GM12878 (cell line): Measurements from ENCODE around the gene OPA1. TPM values are rescaled to one million over a fixed set of nuclear protein-coding genes. Genes with fewer than 3 reads are reported as not detected.

ENCODE experiments used
- ATAC-seq: fragments of 200-7000 bp; cut with Tn5 transposase; 3 replicates; pipeline ENCODE4 v1.9.1; 2020; ENCODE audit warnings: mild to moderate bottlenecking, moderate library complexity
- BruUV-seq: library from RNA; stranded (reverse); fragments of 400-500 nt; replicated peaks from 2 replicates; lab custom pipeline; 2021; lab: Mats Ljungman, UMichigan
- CTCF ChIA-PET: fragments of 300-600 bp; sonication (Branson Sonifier 250); formaldehyde crosslinking; extraction: SDS; loops from one replicate; lab custom pipeline; 2021; ENCODE audit warnings: inconsistent platforms; lab: Yijun Ruan, JAX
- POLR2A ChIA-PET: fragments of 350-600 bp; formaldehyde crosslinking; extraction: SDS; loops from one replicate; lab custom pipeline; 2021; ENCODE audit warnings: inconsistent platforms; lab: Charles Lee
- RAD21 ChIA-PET: fragments of 300-600 bp; sonication (Branson Sonifier 250); formaldehyde crosslinking; loops from one replicate; lab custom pipeline; 2023; ENCODE audit warnings: antibody characterized with exemption; ENCODE audit not compliant: unreplicated experiment; lab: Charles Lee
- SMC1A ChIA-PET: fragments of 300-600 bp; sonication (Branson Sonifier 250); formaldehyde crosslinking; loops from one replicate; lab custom pipeline; 2023; ENCODE audit not compliant: unreplicated experiment, uncharacterized antibody; lab: Charles Lee
- DNase-seq: peaks from one replicate; pipeline ENCODE4 v3.0.0-alpha.2; 2011; ENCODE audit warnings: low read depth, low spot score
- FAIRE-seq: peaks from 3 replicates; lab custom pipeline; 2011; peaks lifted over from hg19 to GRCh38; lab: Jason Lieb, UNC
- H2AFZ ChIP-seq: 2 replicates; pipeline ENCODE4 v1.6.0; 2011; ENCODE audit warnings: low read depth, low read length, control low read depth; ENCODE audit not compliant: control insufficient read depth
- H3K27ac ChIP-seq: 2 replicates; pipeline ENCODE4 v1.5.1; 2011; ENCODE audit warnings: control low read depth; ENCODE audit not compliant: control insufficient read depth, insufficient read depth
- H3K27me3 ChIP-seq, 2 experiments: replicated peaks in 1 of 2; 2 replicates each; pipeline versions ENCODE4 v1.6.0 to v1.6.1; 2011; ENCODE audit warnings: low read length in 1 of 2; ENCODE audit not compliant: control insufficient read depth in 2 of 2, insufficient read depth in 2 of 2
- H3K36me3 ChIP-seq, 2 experiments: 2 replicates each; pipeline ENCODE4 v1.5.1; 2011; ENCODE audit warnings: low read length in 1 of 2; ENCODE audit not compliant: control insufficient read depth in 2 of 2, insufficient read depth in 2 of 2
- H3K4me1 ChIP-seq: 2 replicates; pipeline ENCODE4 v1.6.1; 2011; ENCODE audit warnings: mild to moderate bottlenecking, low read length, moderate library complexity, mixed read lengths; ENCODE audit not compliant: control insufficient read depth, insufficient read depth
- H3K4me2 ChIP-seq: 2 replicates; pipeline ENCODE4 v1.6.0; 2011; ENCODE audit warnings: control low read depth; ENCODE audit not compliant: control insufficient read depth, insufficient read depth
- H3K4me3 ChIP-seq: fragments of 200-600 bp; sonication (generic); 2 replicates; pipeline ENCODE4 v1.5.1; 2016
- H3K79me2 ChIP-seq: 2 replicates; pipeline ENCODE4 v1.6.0; 2011; ENCODE audit warnings: low read length; ENCODE audit not compliant: control insufficient read depth, insufficient read depth
- H3K9ac ChIP-seq: 2 replicates; pipeline ENCODE4 v1.8.0; 2011; ENCODE audit warnings: low read length, control low read depth, mixed read lengths; ENCODE audit not compliant: control insufficient read depth, insufficient read depth
- H3K9me3 ChIP-seq: replicated peaks from 3 replicates; pipeline ENCODE4 v1.5.1; 2011; ENCODE audit warnings: mild to moderate bottlenecking, low read length; ENCODE audit not compliant: control insufficient read depth, insufficient read depth
- H4K20me1 ChIP-seq: 2 replicates; pipeline ENCODE4 v1.6.0; 2011; ENCODE audit not compliant: control insufficient read depth, insufficient read depth
- CHD4 ChIP-seq: fragments of 200-600 bp; sonication (generic); IDR thresholded peaks from 2 replicates; pipeline ENCODE4 v1.6.1; 2016; ENCODE audit warnings: mild to moderate bottlenecking
- FOXM1 ChIP-seq: IDR thresholded peaks from 2 replicates; pipeline ENCODE4 v1.6.1; 2012; ENCODE audit warnings: low read depth, mild to moderate bottlenecking, inconsistent platforms, low read length, moderate library complexity
- HDAC2 ChIP-seq: fragments of 200-600 bp; sonication (generic); IDR thresholded peaks from 2 replicates; pipeline ENCODE4 v1.6.1; 2017
- JUNB ChIP-seq: IDR thresholded peaks from 2 replicates; pipeline ENCODE4 v1.6.1; 2016; ENCODE audit warnings: antibody characterized with exemption, mild to moderate bottlenecking
- KDM1A ChIP-seq: fragments of 200-600 bp; sonication (generic); IDR thresholded peaks from 2 replicates; pipeline ENCODE4 v1.6.1; 2016; ENCODE audit warnings: borderline replicate concordance
- NR2F1 ChIP-seq: fragments of 450-650 bp; conservative IDR thresholded peaks from 2 replicates; pipeline ENCODE4 v1.6.1; 2017; ENCODE audit warnings: mild to moderate bottlenecking
- RCOR1 ChIP-seq: conservative IDR thresholded peaks from 2 replicates; pipeline ENCODE4 v1.6.1; 2012; ENCODE audit warnings: low read depth, low read length, improper control_type of control experiment
- SMARCA5 ChIP-seq: fragments of 450-650 bp; IDR thresholded peaks from 2 replicates; pipeline ENCODE4 v1.6.1; 2017; ENCODE audit warnings: mild to moderate bottlenecking
- TARDBP ChIP-seq: IDR thresholded peaks from 2 replicates; pipeline ENCODE4 v1.6.1; 2016; ENCODE audit warnings: borderline replicate concordance
- TCF3 ChIP-seq: IDR thresholded peaks from 2 replicates; pipeline ENCODE4 v1.6.1; 2012; ENCODE audit warnings: low read depth, mild to moderate bottlenecking, low read length, borderline replicate concordance; ENCODE audit not compliant: insufficient read depth
- WRNIP1 ChIP-seq: IDR thresholded peaks from 2 replicates; pipeline ENCODE4 v1.6.1; 2011; ENCODE audit warnings: low read depth, low read length, improper control_type of control experiment, borderline replicate concordance
- ZNF274 ChIP-seq: IDR thresholded peaks from one replicate; pipeline ENCODE4 v1.8.0; 2011; ENCODE audit not compliant: insufficient read length, insufficient read depth
- ZNF622 ChIP-seq: fragments of 450-650 bp; IDR thresholded peaks from 2 replicates; pipeline ENCODE4 v1.6.1; 2017; ENCODE audit warnings: mild to moderate bottlenecking, inconsistent platforms
- WGBS: methylation state at CpG from one replicate; pipeline ENCODE4 v1.1.6; 2016; ENCODE audit warnings: low lambda C conversion rate; ENCODE audit not compliant: insufficient replicate concordance, insufficient coverage; ENCODE audit errors: missing lambda C conversion rate; 5-methylcytosine and 5-hydroxymethylcytosine counted together
- in situ Hi-C: fragments of 300-500 bp; cut with MboI; formaldehyde crosslinking; loops from 9 replicates; pipeline ENCODE4 v1.14.3; 2018; ENCODE audit warnings: mixed read lengths
- intact Hi-C: fragments of 100-400 bp; cut with micrococcal nuclease; formaldehyde crosslinking; loops from one replicate; pipeline ENCODE4 v1.14.2; 2022; ENCODE audit not compliant: unreplicated experiment
- polyA plus RNA-seq, 11 experiments: library from polyadenylated mRNA; depleted of rRNA in 4 of 11; unstranded in 6 of 11; stranded (reverse) in 5 of 11; fragments of >200 nt; fragmentation: Nextera tagmentation in 4 of 11; fragmentation: Illumina TruSeq in 1 of 11; extraction: Ambion mirVana in 4 of 11; extraction: Trizol in 1 of 11; gene quantifications; 1 replicate in 1 of 11; 2 replicates in 10 of 11; pipeline versions ENCODE4 v1.2.1 to v1.2.3, GENCODE V29; 2011 to 2016; ENCODE audit warnings: inconsistent platforms in 2 of 11, missing spikeins in 2 of 11, low read depth in 1 of 11
- total RNA-seq, 4 experiments: library from RNA; depleted of rRNA in 3 of 4; stranded (reverse); fragments of >200 nt in 3 of 4; fragmentation: Illumina TruSeq in 1 of 4; extraction: Trizol in 1 of 4; gene quantifications; 2 replicates each; pipeline versions ENCODE4 v1.2.1 to v1.2.3, GENCODE V29; 2013 to 2021
- TF ChIP-seq, protein P1 (sequence below): IDR thresholded peaks from 2 replicates; pipeline ENCODE4 v1.6.1; 2011; ENCODE audit warnings: low read depth, mild to moderate bottlenecking, low read length, moderate library complexity, borderline replicate concordance; ENCODE audit errors: extremely low read depth
- TF ChIP-seq, protein P2 (sequence below): IDR thresholded peaks from 2 replicates; pipeline ENCODE4 v1.6.1; 2012; ENCODE audit warnings: low read depth, low read length, improper control_type of control experiment
- TF ChIP-seq, protein P3 (sequence below): fragments of 450-650 bp; IDR thresholded peaks from 2 replicates; pipeline ENCODE4 v1.6.1; 2017; ENCODE audit warnings: mild to moderate bottlenecking, moderate library complexity
- TF ChIP-seq, protein P4 (sequence below): IDR thresholded peaks from 2 replicates; pipeline ENCODE4 v1.6.1; 2011; ENCODE audit warnings: low read depth, low read length, improper control_type of control experiment, borderline replicate concordance
- TF ChIP-seq, protein P5 (sequence below): fragments of 450-650 bp; IDR thresholded peaks from 2 replicates; pipeline ENCODE4 v1.6.1; 2018; ENCODE audit warnings: borderline replicate concordance, mild to moderate bottlenecking; ENCODE audit not compliant: partially characterized antibody

Gene OPA1
- total and polyA plus RNA-seq, 10 of the 15 experiments (the other 5 are each of a cell fraction or from before 2014, with no cell fraction given), result 14.7 to 108 (median 59.3) TPM

DNA sequence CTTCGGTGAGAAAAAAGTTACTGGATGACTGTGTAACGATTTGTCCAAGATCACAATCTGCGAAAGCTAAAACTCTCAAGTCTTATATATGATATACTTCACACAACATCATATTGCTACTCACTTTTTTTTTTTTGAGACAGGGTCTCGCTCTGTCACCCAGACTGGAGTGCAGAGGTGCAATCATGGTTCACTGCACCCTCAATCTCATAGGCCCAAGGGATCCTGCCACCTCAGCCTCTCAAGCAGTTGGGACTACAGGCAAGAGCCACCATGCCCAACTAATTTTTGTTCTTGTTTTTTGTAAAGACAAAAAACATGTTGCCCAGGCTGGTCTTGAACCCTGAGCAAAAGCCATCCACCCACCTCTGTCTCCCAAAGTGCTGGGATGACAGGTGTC is 32.9 kb upstream of the OPA1 start:
- ChIA-PET POLR2A (no interaction called here), RAD21 (no interaction called here), CTCF (interaction anchor here (2.6 kb wide), 1 partner anchor 12 kb away, joined by 10 read pairs; no protein-coding TSS in a partner anchor), SMC1A (interaction anchor here (1.0 kb wide), 1 partner anchor 12 kb away, joined by 4 read pairs; no protein-coding TSS in a partner anchor)
- H3K4me1 ChIP-seq, result no peaks in the 10 kb centered on the region
- no peaks in the 10 kb centered on the region for H3K27me3 ChIP-seq
- no peaks in the 10 kb centered on the region for H4K20me1 ChIP-seq
- ATAC-seq, result no peak
- no peaks in the 10 kb centered on the region for H3K9me3 ChIP-seq
- 14% methylated on average over 4 of the region's 4 CpGs for WGBS
- intact Hi-C loops, result no loop called here
- no peak for FAIRE-seq
- no peak overlapping the region for H2AFZ ChIP-seq
- no peak overlapping the region for H3K4me3 ChIP-seq
- BruUV-seq, result no TSS peak
- H3K27ac ChIP-seq, result no peak overlapping the region
- H3K36me3 ChIP-seq, result no peaks in the 10 kb centered on the region
- in situ Hi-C loops, result no loop called here
- no peak for DNase-seq
- H3K4me2 ChIP-seq, result no peak overlapping the region
- no peak overlapping the region for H3K9ac ChIP-seq
- H3K79me2 ChIP-seq, result no peaks in the 10 kb centered on the region
- TF ChIP-seq FOXM1, result no peak
- TF ChIP-seq, protein P1, sequence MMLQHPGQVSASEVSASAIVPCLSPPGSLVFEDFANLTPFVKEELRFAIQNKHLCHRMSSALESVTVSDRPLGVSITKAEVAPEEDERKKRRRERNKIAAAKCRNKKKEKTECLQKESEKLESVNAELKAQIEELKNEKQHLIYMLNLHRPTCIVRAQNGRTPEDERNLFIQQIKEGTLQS, result no peak
- TF ChIP-seq, protein P2, sequence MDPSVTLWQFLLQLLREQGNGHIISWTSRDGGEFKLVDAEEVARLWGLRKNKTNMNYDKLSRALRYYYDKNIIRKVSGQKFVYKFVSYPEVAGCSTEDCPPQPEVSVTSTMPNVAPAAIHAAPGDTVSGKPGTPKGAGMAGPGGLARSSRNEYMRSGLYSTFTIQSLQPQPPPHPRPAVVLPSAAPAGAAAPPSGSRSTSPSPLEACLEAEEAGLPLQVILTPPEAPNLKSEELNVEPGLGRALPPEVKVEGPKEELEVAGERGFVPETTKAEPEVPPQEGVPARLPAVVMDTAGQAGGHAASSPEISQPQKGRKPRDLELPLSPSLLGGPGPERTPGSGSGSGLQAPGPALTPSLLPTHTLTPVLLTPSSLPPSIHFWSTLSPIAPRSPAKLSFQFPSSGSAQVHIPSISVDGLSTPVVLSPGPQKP, result no peak
- no peak for TF ChIP-seq ZNF622
- no peak for TF ChIP-seq RCOR1
- TF ChIP-seq, protein P3, sequence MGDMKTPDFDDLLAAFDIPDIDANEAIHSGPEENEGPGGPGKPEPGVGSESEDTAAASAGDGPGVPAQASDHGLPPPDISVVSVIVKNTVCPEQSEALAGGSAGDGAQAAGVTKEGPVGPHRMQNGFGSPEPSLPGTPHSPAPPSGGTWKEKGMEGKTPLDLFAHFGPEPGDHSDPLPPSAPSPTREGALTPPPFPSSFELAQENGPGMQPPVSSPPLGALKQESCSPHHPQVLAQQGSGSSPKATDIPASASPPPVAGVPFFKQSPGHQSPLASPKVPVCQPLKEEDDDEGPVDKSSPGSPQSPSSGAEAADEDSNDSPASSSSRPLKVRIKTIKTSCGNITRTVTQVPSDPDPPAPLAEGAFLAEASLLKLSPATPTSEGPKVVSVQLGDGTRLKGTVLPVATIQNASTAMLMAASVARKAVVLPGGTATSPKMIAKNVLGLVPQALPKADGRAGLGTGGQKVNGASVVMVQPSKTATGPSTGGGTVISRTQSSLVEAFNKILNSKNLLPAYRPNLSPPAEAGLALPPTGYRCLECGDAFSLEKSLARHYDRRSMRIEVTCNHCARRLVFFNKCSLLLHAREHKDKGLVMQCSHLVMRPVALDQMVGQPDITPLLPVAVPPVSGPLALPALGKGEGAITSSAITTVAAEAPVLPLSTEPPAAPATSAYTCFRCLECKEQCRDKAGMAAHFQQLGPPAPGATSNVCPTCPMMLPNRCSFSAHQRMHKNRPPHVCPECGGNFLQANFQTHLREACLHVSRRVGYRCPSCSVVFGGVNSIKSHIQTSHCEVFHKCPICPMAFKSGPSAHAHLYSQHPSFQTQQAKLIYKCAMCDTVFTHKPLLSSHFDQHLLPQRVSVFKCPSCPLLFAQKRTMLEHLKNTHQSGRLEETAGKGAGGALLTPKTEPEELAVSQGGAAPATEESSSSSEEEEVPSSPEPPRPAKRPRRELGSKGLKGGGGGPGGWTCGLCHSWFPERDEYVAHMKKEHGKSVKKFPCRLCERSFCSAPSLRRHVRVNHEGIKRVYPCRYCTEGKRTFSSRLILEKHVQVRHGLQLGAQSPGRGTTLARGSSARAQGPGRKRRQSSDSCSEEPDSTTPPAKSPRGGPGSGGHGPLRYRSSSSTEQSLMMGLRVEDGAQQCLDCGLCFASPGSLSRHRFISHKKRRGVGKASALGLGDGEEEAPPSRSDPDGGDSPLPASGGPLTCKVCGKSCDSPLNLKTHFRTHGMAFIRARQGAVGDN, result no peak
- no peak for TF ChIP-seq SMARCA5
- TF ChIP-seq ZNF274, result no peak
- TF ChIP-seq, protein P4, sequence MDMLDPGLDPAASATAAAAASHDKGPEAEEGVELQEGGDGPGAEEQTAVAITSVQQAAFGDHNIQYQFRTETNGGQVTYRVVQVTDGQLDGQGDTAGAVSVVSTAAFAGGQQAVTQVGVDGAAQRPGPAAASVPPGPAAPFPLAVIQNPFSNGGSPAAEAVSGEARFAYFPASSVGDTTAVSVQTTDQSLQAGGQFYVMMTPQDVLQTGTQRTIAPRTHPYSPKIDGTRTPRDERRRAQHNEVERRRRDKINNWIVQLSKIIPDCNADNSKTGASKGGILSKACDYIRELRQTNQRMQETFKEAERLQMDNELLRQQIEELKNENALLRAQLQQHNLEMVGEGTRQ, result no peak
- no peak for TF ChIP-seq KDM1A
- TF ChIP-seq WRNIP1, result no peak
- TF ChIP-seq HDAC2, result no peak
- TF ChIP-seq CHD4, result no peak
- no peak for TF ChIP-seq TCF3
- TF ChIP-seq, protein P5, sequence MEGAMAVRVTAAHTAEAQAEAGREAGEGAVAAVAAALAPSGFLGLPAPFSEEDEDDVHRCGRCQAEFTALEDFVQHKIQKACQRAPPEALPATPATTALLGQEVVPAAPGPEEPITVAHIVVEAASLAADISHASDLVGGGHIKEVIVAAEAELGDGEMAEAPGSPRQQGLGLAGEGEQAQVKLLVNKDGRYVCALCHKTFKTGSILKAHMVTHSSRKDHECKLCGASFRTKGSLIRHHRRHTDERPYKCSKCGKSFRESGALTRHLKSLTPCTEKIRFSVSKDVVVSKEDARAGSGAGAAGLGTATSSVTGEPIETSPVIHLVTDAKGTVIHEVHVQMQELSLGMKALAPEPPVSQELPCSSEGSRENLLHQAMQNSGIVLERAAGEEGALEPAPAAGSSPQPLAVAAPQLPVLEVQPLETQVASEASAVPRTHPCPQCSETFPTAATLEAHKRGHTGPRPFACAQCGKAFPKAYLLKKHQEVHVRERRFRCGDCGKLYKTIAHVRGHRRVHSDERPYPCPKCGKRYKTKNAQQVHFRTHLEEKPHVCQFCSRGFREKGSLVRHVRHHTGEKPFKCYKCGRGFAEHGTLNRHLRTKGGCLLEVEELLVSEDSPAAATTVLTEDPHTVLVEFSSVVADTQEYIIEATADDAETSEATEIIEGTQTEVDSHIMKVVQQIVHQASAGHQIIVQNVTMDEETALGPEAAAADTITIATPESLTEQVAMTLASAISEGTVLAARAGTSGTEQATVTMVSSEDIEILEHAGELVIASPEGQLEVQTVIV, result no peak
- no peak for TF ChIP-seq JUNB
- TF ChIP-seq NR2F1, result no peak
- TF ChIP-seq TARDBP, result no peak
